HG03045 (cell line): ENCODE data around the gene SERPINH1.
"Not testable (repeated sequence)": the region's sequence is repeated elsewhere in the genome, so short reads cannot be mapped to it uniquely, and the experiment has no call there.

ENCODE experiments used
- ATAC-seq: cut with Tn5 transposase; IDR thresholded peaks from one replicate; pipeline ENCODE4 v1.9.1; 2021; ENCODE audit warnings: mild to moderate bottlenecking, moderate library complexity; ENCODE audit not compliant: unreplicated experiment

Gene SERPINH1

DNA sequence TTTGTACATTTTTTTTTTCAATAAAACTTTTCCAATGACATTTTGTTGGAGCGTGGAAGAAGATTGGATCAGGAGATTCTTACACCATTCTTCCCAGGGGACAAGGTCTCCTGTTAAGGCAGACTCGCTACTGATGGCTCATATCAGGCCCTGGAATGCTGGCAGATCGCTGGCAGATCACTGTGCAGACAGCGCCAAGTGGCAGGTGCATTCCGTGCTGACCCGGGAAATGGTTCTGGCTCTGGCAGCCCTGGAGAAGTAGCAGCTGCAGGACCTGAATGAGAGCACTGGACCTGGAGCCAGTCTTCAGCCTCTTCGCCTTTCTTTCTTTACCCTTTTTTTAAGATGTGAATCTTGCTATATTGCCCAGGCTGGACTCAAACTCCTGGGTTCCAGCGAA lies 10.7 kb downstream of the SERPINH1 start:
- no peak for ATAC-seq

DNA sequence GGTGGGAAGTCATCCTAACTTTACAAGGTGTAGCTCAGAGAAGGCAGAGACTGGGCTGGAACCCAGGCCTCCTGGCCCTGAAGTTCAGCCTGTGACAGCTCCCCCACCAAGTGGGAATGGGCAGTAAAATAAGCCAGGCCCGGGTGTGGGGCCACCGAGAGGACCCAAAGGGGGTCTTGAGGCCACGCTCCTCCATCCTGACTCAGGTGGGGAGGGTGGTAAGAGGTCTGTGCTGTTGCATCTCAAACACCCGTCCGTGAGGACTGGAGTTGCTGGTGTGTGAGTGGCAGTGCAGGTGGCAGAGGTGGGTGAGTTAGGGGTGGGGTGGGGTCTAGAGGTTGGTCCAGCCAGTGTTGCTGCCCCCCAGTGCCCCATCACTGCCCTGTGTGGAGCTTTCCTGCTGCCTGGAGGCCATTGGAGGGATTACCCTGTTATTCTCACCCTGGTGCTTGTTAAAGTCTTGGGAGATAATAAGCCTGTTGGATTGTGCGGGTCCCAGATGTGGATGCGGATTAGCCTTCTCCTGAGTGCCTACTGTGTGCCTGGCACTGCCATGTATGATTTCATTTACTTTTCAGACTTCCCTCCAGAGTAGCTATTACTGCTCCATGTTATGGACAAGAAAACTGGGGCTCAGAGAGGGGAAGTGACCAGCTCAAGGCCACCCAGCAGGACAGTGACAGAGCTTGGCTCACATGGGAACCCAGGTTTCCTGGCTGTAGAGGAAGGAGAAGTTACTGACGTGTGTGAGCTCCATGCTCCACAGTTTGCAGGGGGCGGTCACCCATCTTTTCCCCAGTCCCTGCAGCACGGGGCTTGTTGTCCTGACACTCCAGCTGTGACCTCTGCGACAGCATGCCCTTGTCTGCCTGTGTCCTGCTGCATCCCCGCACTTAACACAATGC lies 12.9 kb downstream of the SERPINH1 start:
- ATAC-seq: no peak

- ATAC-seq: no peak
Measured at GRCh38 chr11:75576017-75576416, 14.0 kb downstream of the SERPINH1 start.

- no peak for ATAC-seq
Measured at GRCh38 chr11:75576499-75576918, 14.5 kb downstream of the SERPINH1 start.

DNA sequence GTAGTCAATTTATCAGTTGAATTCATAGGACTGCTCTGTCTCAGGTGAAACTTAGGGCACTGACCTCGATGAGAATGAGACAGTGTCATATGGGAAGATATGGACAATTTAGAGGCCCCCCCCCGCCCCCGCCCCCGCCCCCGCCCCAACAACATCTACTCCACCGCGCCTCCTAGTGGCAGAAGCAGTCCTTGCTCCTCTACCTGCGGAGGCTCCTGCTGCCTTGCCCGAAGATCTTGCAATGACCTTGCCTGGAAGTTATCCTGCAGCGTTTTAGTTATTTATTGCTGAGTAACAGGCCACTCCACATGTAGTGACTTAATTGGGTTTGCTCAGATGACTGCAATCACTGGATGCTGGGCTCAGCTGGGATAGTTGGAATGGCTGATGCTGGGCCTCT lies 15.2 kb downstream of the SERPINH1 start:
- ATAC-seq: no peak

DNA sequence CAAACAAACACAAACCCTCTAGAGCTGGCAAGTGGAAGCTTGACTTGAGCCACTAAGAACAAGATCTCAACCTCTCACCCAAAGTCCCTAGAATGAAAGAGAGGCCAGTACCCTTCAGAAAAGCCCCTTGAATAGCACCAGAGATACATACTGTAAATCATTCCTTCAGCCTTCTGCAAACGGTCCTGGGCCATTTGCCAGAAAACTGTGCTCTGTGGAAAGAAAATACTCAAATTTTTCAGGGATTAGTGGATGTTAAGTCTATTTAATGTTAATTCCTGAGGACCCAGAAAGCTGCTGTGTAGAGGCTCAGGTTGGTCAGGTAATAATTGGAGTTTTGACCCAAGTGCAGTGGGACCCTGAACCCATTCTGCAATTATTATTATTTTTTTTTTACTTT lies 16.9 kb downstream of the SERPINH1 start:
- no peak for ATAC-seq

DNA sequence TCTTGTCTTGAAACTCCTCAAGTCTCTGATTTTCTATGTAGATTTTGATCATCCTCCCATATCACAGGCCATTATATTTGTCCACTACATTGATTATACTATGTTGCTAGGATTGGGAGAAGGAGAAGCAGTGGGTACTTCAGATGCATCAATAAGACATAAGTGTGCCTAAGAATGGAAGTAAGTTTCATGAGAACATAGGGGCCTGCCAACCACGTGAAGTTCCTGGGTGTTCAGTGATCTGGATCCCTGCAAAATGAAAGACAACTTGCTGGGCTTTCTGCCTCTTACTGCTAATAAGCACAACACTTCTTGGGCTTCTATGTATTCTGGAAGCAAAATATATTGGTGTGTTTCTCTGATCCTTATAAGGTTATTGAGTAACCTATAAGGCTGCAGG lies 17.8 kb downstream of the SERPINH1 start:
- ATAC-seq: no peak

GRCh38 chr11:75582506-75582894 lies 20.4 kb downstream of the SERPINH1 start:
- no peak for ATAC-seq

DNA sequence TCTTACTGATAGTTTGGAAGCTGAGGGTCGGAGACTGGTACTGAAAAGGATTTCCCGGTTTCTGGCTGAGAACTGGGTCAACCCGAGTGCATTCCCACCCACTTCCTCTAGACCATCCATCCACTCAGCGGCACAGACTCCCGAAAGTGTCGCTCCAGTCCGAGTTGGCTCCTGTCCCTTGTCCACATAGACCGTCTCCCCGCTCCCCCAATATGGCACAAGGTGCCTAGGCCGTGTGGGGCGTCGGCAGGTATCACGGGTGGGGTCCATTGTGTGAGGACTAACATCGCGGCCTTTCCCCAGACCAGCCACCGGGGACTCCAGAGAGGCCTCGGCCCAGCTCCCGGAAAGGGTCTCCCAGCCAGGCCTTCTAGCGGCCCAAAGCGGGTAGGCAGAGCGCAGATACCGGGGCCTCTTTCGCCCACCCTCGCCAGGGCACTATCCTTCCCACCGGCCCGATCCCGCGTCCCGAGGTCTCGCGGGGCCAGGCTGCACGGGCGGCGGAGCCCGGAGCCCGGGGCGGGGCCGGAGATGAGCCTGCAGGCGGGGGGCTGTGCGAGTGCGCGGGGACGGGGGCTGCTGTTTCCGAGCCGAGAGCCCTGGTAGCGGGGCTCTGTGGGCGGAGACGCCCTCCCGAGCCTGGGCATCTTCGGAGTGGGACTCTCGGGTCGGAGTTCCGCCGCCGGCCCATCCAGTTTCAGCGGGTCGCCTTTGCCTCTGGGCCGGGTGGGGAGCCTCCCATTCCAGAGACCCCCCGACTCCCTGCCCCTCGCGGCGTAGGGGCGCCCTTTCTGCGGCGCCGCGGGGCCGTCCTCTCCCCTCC lies 21.1 kb downstream of the SERPINH1 start:
- peak; percentile 86 for ATAC-seq

GRCh38 chr11:75583718-75584658 lies 21.9 kb downstream of the SERPINH1 start:
- ATAC-seq: peak; percentile 12

GRCh38 chr11:75584659-75585292 lies 22.7 kb downstream of the SERPINH1 start:
- ATAC-seq: not testable (repeated sequence)

GRCh38 chr11:75585293-75585670 lies 23.2 kb downstream of the SERPINH1 start:
- ATAC-seq: no peak

DNA sequence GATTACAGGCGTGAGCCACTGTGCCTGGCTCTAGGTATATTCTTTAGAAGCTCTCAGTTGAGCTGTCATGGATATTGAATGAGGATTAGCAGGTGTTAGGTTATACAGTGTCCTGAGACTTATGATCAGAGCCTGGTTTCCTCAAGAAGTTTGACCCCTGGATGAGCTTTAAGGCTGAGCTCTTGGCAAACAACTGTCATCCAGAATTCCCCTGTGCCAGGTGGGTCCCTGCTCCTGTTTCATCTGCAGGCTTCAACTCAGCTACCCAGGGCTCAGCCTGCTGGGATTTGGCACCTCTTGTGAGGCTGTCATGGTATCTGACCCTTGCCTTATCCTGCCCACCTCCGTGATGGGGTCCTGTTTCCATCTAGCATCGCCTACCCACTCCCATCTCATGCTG lies 24.3 kb downstream of the SERPINH1 start:
- no peak for ATAC-seq

DNA sequence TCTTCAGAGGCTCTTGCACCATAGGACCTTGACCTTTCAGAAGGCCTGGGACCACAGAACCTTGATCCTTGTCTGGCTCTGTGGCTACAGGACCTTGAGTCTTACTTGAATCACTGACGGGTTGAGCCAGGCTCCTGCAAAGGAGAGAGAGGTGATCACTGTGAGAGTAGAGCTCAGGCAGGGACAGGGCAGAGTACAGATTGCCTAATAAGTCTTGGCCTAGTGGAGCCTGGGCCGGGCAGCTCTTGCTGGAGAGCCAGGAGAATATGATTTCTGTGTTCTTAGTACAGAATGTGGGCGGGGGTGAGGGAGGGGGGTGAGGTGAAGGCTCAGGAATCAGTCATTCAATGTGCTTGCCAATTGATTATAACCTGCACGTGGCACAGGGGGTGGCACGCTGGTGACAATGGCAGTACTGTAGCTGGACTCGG lies 26.0 kb downstream of the SERPINH1 start:
- no peak for ATAC-seq

DNA sequence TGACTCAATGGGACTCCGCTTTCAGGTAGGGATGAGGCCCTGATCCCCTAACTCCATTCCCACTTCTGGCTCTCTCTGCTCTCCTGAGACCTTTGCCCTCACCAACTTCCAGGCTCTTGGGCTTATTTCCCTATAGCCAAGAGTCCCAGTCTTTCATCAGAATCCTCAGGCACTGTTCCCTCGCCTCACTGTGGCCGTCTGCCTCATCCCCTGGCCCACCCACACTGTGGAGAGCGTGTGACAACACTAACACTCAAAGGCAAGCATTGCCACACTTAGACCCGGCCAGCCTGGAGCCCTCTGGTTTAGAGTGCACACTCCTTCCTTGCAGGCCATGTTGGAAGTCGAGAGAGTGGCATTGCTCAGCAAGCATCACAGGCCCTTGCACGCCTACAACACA lies 27.0 kb downstream of the SERPINH1 start:
- no peak for ATAC-seq

- ATAC-seq: no peak
Measured at GRCh38 chr11:75589933-75590332, 27.9 kb downstream of the SERPINH1 start.

DNA sequence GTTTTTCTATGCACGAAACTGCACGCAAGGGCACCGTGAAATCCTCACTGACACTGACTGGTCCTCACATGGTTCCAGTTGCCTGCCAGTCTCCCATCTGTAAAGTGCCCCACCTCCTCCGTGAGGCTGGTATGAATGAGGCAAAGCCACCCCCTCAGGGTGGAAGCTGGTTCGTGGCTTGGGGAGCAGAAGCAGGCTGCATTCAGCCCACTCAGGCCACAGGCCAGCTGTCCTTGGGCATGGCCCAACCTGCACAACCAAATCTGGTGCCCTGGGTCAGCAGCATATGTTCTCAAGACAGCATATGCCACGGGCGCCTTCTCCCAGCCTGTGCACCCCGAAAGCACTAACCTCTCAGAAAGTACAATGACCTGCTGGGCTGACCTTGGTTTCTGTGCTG lies 29.3 kb downstream of the SERPINH1 start:
- ATAC-seq: no peak

- ATAC-seq: no peak
Measured at GRCh38 chr11:75591966-75592365, 29.9 kb downstream of the SERPINH1 start.

GRCh38 chr11:75592715-75593114 lies 30.7 kb downstream of the SERPINH1 start:
- no peak for ATAC-seq

GRCh38 chr11:75593286-75593915 lies 31.3 kb downstream of the SERPINH1 start:
- ATAC-seq: no peak
